Adipocyte (in vitro differentiated cells): ENCODE data around the gene APOC1.
A peak's percentile ranks its signal among the peaks of the same experiment; 100 is the strongest.
"Not testable (repeated sequence)": the region's sequence is repeated elsewhere in the genome, so short reads cannot be mapped to it uniquely, and the experiment has no call there.

Source experiments
- DNase-seq: peaks from one replicate; pipeline ENCODE4 v3.0.0-alpha.2; 2015; ENCODE audit warnings: low read depth
- H3K27me3 ChIP-seq: replicated peaks from 2 replicates; pipeline ENCODE4 v1.7.0; 2013; ENCODE audit warnings: mild to moderate bottlenecking, low read length, moderate library complexity; ENCODE audit not compliant: control insufficient read depth, insufficient read depth
- H3K36me3 ChIP-seq: 2 replicates; pipeline ENCODE4 v1.7.0; 2013; ENCODE audit warnings: low read length, mild to moderate bottlenecking, moderate library complexity; ENCODE audit not compliant: control insufficient read depth, insufficient read depth, severe bottlenecking
- H3K4me1 ChIP-seq: 2 replicates; pipeline ENCODE4 v1.7.0; 2013; ENCODE audit warnings: mild to moderate bottlenecking, low read length, moderate library complexity; ENCODE audit not compliant: control insufficient read depth, insufficient read depth
- H3K4me3 ChIP-seq: 2 replicates; pipeline ENCODE4 v1.7.0; 2013; ENCODE audit warnings: mild to moderate bottlenecking, low read length, moderate library complexity
- H3K9ac ChIP-seq: 2 replicates; pipeline ENCODE4 v1.7.0; 2013; ENCODE audit warnings: mild to moderate bottlenecking, low read length, moderate library complexity
- H3K9me3 ChIP-seq: 2 replicates; pipeline ENCODE4 v1.7.0; 2013; ENCODE audit warnings: mild to moderate bottlenecking, low read length, moderate library complexity; ENCODE audit not compliant: control insufficient read depth

Gene APOC1

GRCh38 chr19:44878120-44878865 is 36.1 kb upstream of the APOC1 start:
- Histone ChIP-seq H3K9ac (no peak overlapping the region), H3K27me3 (no peaks in the 10 kb centered on the region), H3K36me3 (peaks cover 46% of the 10 kb centered on the region), H3K4me1 (no peaks in the 10 kb centered on the region), H3K9me3 (no peaks in the 10 kb centered on the region), H3K4me3 (no peak overlapping the region)
- no peak for DNase-seq

GRCh38 chr19:44879309-44880065 is 34.9 kb upstream of the APOC1 start:
- Histone ChIP-seq H3K27me3 (no peaks in the 10 kb centered on the region), H3K9ac (no peak overlapping the region), H3K4me3 (no peak overlapping the region), H3K9me3 (no peaks in the 10 kb centered on the region), H3K4me1 (no peaks in the 10 kb centered on the region), H3K36me3 (peaks cover 34% of the 10 kb centered on the region)
- no peak for DNase-seq

- H3K9ac ChIP-seq, result no peak overlapping the region
- no peaks in the 10 kb centered on the region for H3K9me3 ChIP-seq
- H3K36me3 ChIP-seq, result peaks cover 9% of the 10 kb centered on the region
- no peak for DNase-seq
- no peaks in the 10 kb centered on the region for H3K4me1 ChIP-seq
- H3K27me3 ChIP-seq, result no peaks in the 10 kb centered on the region
- no peak overlapping the region for H3K4me3 ChIP-seq
Observed at GRCh38 chr19:44882063-44882462, 32.3 kb upstream of the APOC1 start.

GRCh38 chr19:44882619-44883397 is 31.6 kb upstream of the APOC1 start:
- DNase-seq, H3K9me3 ChIP-seq, H3K4me3 ChIP-seq, H3K9ac ChIP-seq, H3K36me3 ChIP-seq, H3K4me1 ChIP-seq, H3K27me3 ChIP-seq: not testable (repeated sequence)

GRCh38 chr19:44883922-44884321 is 30.5 kb upstream of the APOC1 start:
- Histone ChIP-seq H3K36me3 (peaks cover 6% of the 10 kb centered on the region), H3K4me3 (no peak overlapping the region)

GRCh38 chr19:44884566-44884965 is 29.8 kb upstream of the APOC1 start:
- no peak for DNase-seq
- H3K9ac ChIP-seq, result no peak overlapping the region
- peaks cover 6% of the 10 kb centered on the region for H3K36me3 ChIP-seq
- H3K9me3 ChIP-seq, result no peaks in the 10 kb centered on the region
- H3K4me3 ChIP-seq, result no peak overlapping the region
- no peaks in the 10 kb centered on the region for H3K27me3 ChIP-seq
- H3K4me1 ChIP-seq, result peaks cover 1% of the 10 kb centered on the region

More at GRCh38 chr19:44883922-44884321, 30.5 kb upstream of the APOC1 start:
- DNase-seq, result peak; percentile 36
- no peak overlapping the region for H3K9ac ChIP-seq
- no peaks in the 10 kb centered on the region for H3K4me1 ChIP-seq
- H3K9me3 ChIP-seq, result no peaks in the 10 kb centered on the region
- no peaks in the 10 kb centered on the region for H3K27me3 ChIP-seq

GRCh38 chr19:44886141-44886540 is 28.3 kb upstream of the APOC1 start:
- peaks cover 6% of the 10 kb centered on the region for H3K36me3 ChIP-seq

GRCh38 chr19:44887648-44888047 is 26.8 kb upstream of the APOC1 start:
- no peak overlapping the region for H3K4me3 ChIP-seq
- no peak overlapping the region for H3K9ac ChIP-seq
- peaks cover 19% of the 10 kb centered on the region for H3K4me1 ChIP-seq
- no peak for DNase-seq
- no peaks in the 10 kb centered on the region for H3K27me3 ChIP-seq
- H3K9me3 ChIP-seq, result no peaks in the 10 kb centered on the region
- peaks cover 7% of the 10 kb centered on the region for H3K36me3 ChIP-seq

More at GRCh38 chr19:44886141-44886540, 28.3 kb upstream of the APOC1 start:
- Histone ChIP-seq H3K4me1 (peaks cover 8% of the 10 kb centered on the region), H3K4me3 (no peak overlapping the region), H3K9me3 (no peaks in the 10 kb centered on the region), H3K9ac (no peak overlapping the region), H3K27me3 (no peaks in the 10 kb centered on the region)
- no peak for DNase-seq

- H3K4me3 ChIP-seq, H3K9ac ChIP-seq, DNase-seq, H3K27me3 ChIP-seq, H3K9me3 ChIP-seq: not testable (repeated sequence)
- Histone ChIP-seq H3K36me3 (peaks cover 14% of the 10 kb centered on the region), H3K4me1 (peaks cover 25% of the 10 kb centered on the region)
Observed at GRCh38 chr19:44888335-44888734, 26.1 kb upstream of the APOC1 start.

GRCh38 chr19:44889830-44890365 is 24.5 kb upstream of the APOC1 start:
- H3K9ac ChIP-seq, result peak overlapping the region; percentile 87
- no peak for DNase-seq
- H3K9me3 ChIP-seq, result no peaks in the 10 kb centered on the region
- H3K27me3 ChIP-seq, result no peaks in the 10 kb centered on the region
- H3K4me1 ChIP-seq, result peaks cover 39% of the 10 kb centered on the region
- peak overlapping the region; percentile 78 for H3K4me3 ChIP-seq
- peaks cover 29% of the 10 kb centered on the region for H3K36me3 ChIP-seq
